PC-9 (cell line): ENCODE data around the gene SIRT1. TPM values are rescaled to one million over a fixed set of nuclear protein-coding genes. Genes with fewer than 3 reads are reported as not detected.

Experiments used
- BruUV-seq: library from RNA; stranded (reverse); fragments of 400-500 nt; replicated peaks from 2 replicates; lab custom pipeline; 2021; lab: Mats Ljungman, UMichigan
- CTCF ChIA-PET: fragments of 300-600 bp; sonication (Branson Sonifier 250); formaldehyde crosslinking; loops from one replicate; lab custom pipeline; 2022; ENCODE audit warnings: antibody characterized with exemption; lab: Charles Lee
- POLR2A ChIA-PET: fragments of 300-600 bp; sonication (Branson Sonifier 250); formaldehyde crosslinking; loops from one replicate; lab custom pipeline; 2022; ENCODE audit warnings: antibody characterized with exemption; ENCODE audit not compliant: unreplicated experiment; lab: Charles Lee
- DNase-seq, 2 experiments: peaks; one replicate each; pipeline versions ENCODE4 v3.0.0 to v3.0.0-alpha.2; 2015 to 2022; ENCODE audit warnings: mixed read lengths in 1 of 2
- H2AFZ ChIP-seq: fragments of 200-600 bp; sonication (generic); 2 replicates; pipeline ENCODE4 v1.8.1; 2017; ENCODE audit warnings: antibody characterized with exemption
- H3F3A ChIP-seq: fragments of 200-600 bp; sonication (generic); 2 replicates; pipeline ENCODE4 v1.8.1; 2017; ENCODE audit warnings: antibody characterized with exemption, mild to moderate bottlenecking, low read depth; ENCODE audit not compliant: insufficient read depth
- H3K27ac ChIP-seq: fragments of 200-600 bp; sonication (generic); 2 replicates; pipeline ENCODE4 v1.6.1; 2016; ENCODE audit warnings: mixed run types
- H3K27me3 ChIP-seq: fragments of 200-600 bp; sonication (generic); 2 replicates; pipeline ENCODE4 v1.6.1; 2016; ENCODE audit warnings: low read depth, mixed run types; ENCODE audit not compliant: insufficient read depth
- H3K36me3 ChIP-seq: fragments of 200-600 bp; sonication (generic); 2 replicates; pipeline ENCODE4 v1.6.1; 2016; ENCODE audit warnings: low read depth, mixed run types
- H3K4me1 ChIP-seq: fragments of 200-600 bp; sonication (generic); replicated peaks from 2 replicates; pipeline ENCODE4 v1.6.1; 2016; ENCODE audit warnings: mixed run types; ENCODE audit not compliant: insufficient read depth
- H3K4me2 ChIP-seq: fragments of 200-600 bp; sonication (generic); 2 replicates; pipeline ENCODE4 v1.6.1; 2017; ENCODE audit warnings: mixed run types
- H3K4me3 ChIP-seq: fragments of 200-600 bp; sonication (generic); 2 replicates; pipeline ENCODE4 v1.6.1; 2016; ENCODE audit warnings: mixed run types
- H3K79me2 ChIP-seq: fragments of 200-600 bp; sonication (generic); 2 replicates; pipeline ENCODE4 v1.6.1; 2017; ENCODE audit warnings: low read depth, mixed run types
- H3K9me2 ChIP-seq: fragments of 200-600 bp; sonication (generic); 2 replicates; pipeline ENCODE4 v1.8.1; 2017; ENCODE audit warnings: mild to moderate bottlenecking; ENCODE audit not compliant: insufficient read depth
- H3K9me3 ChIP-seq: fragments of 200-600 bp; sonication (generic); 2 replicates; pipeline ENCODE4 v1.8.1; 2016; ENCODE audit warnings: low read depth; ENCODE audit not compliant: insufficient read depth
- H4K20me1 ChIP-seq: fragments of 200-600 bp; sonication (generic); 2 replicates; pipeline ENCODE4 v1.8.1; 2017; ENCODE audit not compliant: insufficient read depth
- CTCF ChIP-seq: fragments of 200-600 bp; sonication (generic); conservative IDR thresholded peaks from 2 replicates; pipeline ENCODE4 v1.6.1; 2017; ENCODE audit warnings: mixed run types, antibody characterized with exemption, mild to moderate bottlenecking, moderate library complexity
- EZH2 ChIP-seq: fragments of 200-600 bp; sonication (generic); IDR thresholded peaks from 2 replicates; pipeline ENCODE4 v1.8.0; 2017; ENCODE audit warnings: antibody characterized with exemption, low read depth
- intact Hi-C: fragments of 100-400 bp; cut with micrococcal nuclease; formaldehyde crosslinking; loops from one replicate; pipeline ENCODE4 v1.10.0; 2022; ENCODE audit not compliant: unreplicated experiment
- total RNA-seq: library from RNA; stranded (reverse); gene quantifications from 2 replicates; pipeline ENCODE4 v1.2.3, GENCODE V29; 2021

The SIRT1 gene
- total RNA-seq, 1 experiment from 2014 or later: 15.8 TPM

GRCh38 chr10:67921065-67921464, 36.6 kb downstream of the SIRT1 start:
- Histone ChIP-seq H3K4me3 (no peak overlapping the region), H3K27me3 (no peaks in the 10 kb centered on the region), H3K9me3 (no peaks in the 10 kb centered on the region), H2AFZ (no peak overlapping the region), H3K27ac (no peak overlapping the region), H3K4me1 (no peaks in the 10 kb centered on the region), H3K4me2 (no peak overlapping the region), H3K79me2 (no peaks in the 10 kb centered on the region), H3F3A (peaks cover 59% of the 10 kb centered on the region), H3K9me2 (no peaks in the 10 kb centered on the region), H4K20me1 (no peaks in the 10 kb centered on the region; the same call in 1 of the 2 replicates), H3K36me3 (peaks cover 23% of the 10 kb centered on the region)
- CTCF ChIA-PET: no interaction called here
- DNase-seq: no peak
- POLR2A ChIA-PET: no interaction called here
- TF ChIP-seq EZH2 (no peak), CTCF (no peak)
- intact Hi-C loops: no loop called here
- no TSS peak for BruUV-seq

GRCh38 chr10:67923551-67923950, 39.1 kb downstream of the SIRT1 start:
- CTCF ChIA-PET: no interaction called here
- Histone ChIP-seq H3K9me2 (no peaks in the 10 kb centered on the region), H3K27ac (no peak overlapping the region), H3F3A (peaks cover 45% of the 10 kb centered on the region), H3K4me1 (no peaks in the 10 kb centered on the region), H4K20me1 (no peaks in the 10 kb centered on the region; the same call in 1 of the 2 replicates), H3K79me2 (no peaks in the 10 kb centered on the region), H2AFZ (no peak overlapping the region), H3K9me3 (no peaks in the 10 kb centered on the region), H3K4me2 (no peak overlapping the region), H3K27me3 (no peaks in the 10 kb centered on the region), H3K36me3 (peaks cover 28% of the 10 kb centered on the region), H3K4me3 (no peak overlapping the region)
- TF ChIP-seq CTCF (no peak), EZH2 (no peak)
- POLR2A ChIA-PET: no interaction called here
- DNase-seq: no peak
- no TSS peak for BruUV-seq
- intact Hi-C loops: no loop called here

- CTCF ChIA-PET: no interaction called here
- Histone ChIP-seq H3K27ac (no peak overlapping the region), H3K27me3 (no peaks in the 10 kb centered on the region), H3K9me3 (no peaks in the 10 kb centered on the region), H2AFZ (no peak overlapping the region), H4K20me1 (no peaks in the 10 kb centered on the region; the same call in 1 of the 2 replicates), H3K4me3 (no peak overlapping the region), H3K4me2 (no peak overlapping the region), H3F3A (peaks cover 43% of the 10 kb centered on the region), H3K79me2 (no peaks in the 10 kb centered on the region), H3K36me3 (peaks cover 28% of the 10 kb centered on the region), H3K4me1 (no peaks in the 10 kb centered on the region), H3K9me2 (no peaks in the 10 kb centered on the region)
- TF ChIP-seq EZH2 (no peak), CTCF (no peak)
- intact Hi-C loops: no loop called here
- no TSS peak for BruUV-seq
- no peak for DNase-seq
- POLR2A ChIA-PET: interaction anchor here (0.6 kb wide), 1 partner anchor 25 kb away, joined by 8 read pairs; no protein-coding TSS in a partner anchor
Observed at GRCh38 chr10:67924136-67924535, 39.7 kb downstream of the SIRT1 start.
